IPS DF 4.7 (cell line): ENCODE results near the gene SAGE1.
"Not testable (repeated sequence)": the region's sequence is repeated elsewhere in the genome, so short reads cannot be mapped to it uniquely, and the experiment has no call there.

Experiments used
- DNase-seq: peaks from one replicate; pipeline ENCODE4 v3.0.0-alpha.2; 2013; ENCODE audit warnings: low spot score; ENCODE audit errors: extremely low read depth

SAGE1 gene, protein sequence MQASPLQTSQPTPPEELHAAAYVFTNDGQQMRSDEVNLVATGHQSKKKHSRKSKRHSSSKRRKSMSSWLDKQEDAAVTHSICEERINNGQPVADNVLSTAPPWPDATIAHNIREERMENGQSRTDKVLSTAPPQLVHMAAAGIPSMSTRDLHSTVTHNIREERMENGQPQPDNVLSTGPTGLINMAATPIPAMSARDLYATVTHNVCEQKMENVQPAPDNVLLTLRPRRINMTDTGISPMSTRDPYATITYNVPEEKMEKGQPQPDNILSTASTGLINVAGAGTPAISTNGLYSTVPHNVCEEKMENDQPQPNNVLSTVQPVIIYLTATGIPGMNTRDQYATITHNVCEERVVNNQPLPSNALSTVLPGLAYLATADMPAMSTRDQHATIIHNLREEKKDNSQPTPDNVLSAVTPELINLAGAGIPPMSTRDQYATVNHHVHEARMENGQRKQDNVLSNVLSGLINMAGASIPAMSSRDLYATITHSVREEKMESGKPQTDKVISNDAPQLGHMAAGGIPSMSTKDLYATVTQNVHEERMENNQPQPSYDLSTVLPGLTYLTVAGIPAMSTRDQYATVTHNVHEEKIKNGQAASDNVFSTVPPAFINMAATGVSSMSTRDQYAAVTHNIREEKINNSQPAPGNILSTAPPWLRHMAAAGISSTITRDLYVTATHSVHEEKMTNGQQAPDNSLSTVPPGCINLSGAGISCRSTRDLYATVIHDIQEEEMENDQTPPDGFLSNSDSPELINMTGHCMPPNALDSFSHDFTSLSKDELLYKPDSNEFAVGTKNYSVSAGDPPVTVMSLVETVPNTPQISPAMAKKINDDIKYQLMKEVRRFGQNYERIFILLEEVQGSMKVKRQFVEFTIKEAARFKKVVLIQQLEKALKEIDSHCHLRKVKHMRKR

DNA sequence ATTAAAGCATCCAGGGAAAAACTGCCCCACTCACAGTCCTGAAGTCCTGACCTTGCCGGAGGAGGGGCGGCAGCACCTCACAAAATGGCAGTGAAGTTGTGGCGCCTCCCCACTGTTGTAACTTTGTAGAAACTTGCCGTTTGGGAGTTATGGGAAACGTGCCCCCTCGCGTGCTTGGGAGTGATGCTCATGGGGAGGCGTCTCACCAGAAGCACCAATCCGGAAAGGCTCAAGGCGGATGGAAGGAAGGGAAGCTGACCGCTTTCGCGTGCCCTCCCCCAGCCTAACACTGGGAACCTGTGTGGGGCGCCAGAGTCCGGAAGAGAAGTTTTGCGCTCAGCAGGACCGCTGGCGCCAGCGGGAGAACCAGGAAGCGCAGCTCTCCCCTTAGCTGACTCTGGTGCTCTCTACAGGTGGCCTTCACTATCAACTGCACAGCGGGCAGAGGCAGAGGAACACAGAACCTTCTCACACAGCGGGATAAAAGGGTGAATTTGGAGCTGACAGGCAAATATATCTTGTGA lies at the start of gene SAGE1, which contains the start of gene CT45A10:
TSS of gene SAGE1 (plus strand) at position 423 of the 524 bp plus-strand sequence. CDS start 2,527 bp downstream, outside the sequence.
TSS of gene CT45A10 (minus strand) at position 151 of the 524 bp plus-strand sequence. CDS start 8,100 bp downstream, outside the sequence.
- no peak for DNase-seq

DNA sequence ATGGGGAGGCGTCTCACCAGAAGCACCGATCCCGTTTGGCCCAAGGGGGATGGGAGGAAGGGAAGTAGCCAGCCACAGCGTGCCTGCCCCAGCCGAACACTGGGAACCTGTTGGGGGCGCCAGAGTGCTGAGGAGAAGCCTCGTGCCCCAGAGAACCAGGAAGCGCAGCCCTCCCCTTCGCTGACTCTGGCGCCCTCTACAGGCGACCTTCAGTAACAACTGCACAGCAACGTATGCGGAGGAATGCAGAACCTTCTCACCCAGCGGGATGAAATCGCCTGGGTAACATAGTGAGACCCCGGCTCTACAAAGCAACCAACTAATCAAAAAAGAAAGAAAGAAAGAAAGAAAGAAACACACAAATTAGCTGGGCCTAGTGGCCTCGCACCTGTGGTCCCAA lies 39.1 kb upstream of the SAGE1 start, which contains the start of gene CT45A8:
TSS of gene CT45A8 (minus strand) at position 101 of the 400 bp plus-strand sequence. CDS start 3,755 bp downstream, outside the sequence.
- not testable (repeated sequence) for DNase-seq

DNA sequence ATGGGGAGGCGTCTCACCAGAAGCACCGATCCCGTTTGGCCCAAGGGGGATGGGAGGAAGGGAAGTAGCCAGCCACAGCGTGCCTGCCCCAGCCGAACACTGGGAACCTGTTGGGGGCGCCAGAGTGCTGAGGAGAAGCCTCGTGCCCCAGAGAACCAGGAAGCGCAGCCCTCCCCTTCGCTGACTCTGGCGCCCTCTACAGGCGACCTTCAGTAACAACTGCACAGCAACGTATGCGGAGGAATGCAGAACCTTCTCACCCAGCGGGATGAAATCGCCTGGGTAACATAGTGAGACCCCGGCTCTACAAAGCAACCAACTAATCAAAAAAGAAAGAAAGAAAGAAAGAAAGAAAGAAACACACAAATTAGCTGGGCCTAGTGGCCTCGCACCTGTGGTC lies 21.8 kb upstream of the SAGE1 start, which contains the start of gene CT45A9:
TSS of gene CT45A9 (minus strand) at position 101 of the 400 bp plus-strand sequence. CDS start 3,751 bp downstream, outside the sequence.
- DNase-seq = not testable (repeated sequence)

DNA sequence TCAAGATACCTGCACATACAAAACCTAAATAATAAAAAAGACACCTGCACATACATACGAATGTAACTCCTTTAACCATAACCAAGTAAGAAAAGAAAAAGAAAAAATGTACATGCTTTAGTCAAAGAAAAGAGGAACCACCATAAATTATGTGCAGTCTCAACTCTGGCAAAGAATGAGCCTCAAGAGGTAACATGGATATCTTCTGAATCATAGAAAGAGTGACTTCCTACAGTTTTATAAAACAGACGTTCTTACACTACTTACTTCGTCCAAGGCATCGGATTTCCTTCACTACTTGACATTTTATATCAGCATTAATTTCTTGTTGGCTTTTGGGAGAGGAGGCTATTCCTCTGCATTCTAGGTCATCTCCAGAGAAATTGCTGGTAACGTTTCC lies 10.8 kb upstream of the SAGE1 start:
- DNase-seq = not testable (repeated sequence)

DNA sequence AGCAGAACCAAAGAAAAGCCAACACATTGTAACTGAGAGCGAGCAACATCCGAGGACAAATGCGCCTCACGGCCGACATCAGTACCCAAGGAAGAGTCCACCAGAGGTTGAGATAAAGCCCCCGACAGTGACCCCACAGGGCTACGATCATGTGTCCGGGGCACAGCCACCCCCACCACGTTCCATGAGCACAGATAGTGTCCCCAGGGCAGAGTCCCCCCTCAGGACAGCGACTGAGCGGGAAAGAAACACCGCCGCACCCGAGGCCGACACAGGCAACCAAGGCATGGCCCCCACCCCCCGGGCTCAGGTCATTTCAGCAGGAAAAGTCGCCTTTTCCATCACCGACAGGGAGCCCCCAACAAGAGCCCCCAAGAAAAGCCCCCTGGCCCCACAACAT lies 5.3 kb upstream of the SAGE1 start:
- not testable (repeated sequence) for DNase-seq

DNA sequence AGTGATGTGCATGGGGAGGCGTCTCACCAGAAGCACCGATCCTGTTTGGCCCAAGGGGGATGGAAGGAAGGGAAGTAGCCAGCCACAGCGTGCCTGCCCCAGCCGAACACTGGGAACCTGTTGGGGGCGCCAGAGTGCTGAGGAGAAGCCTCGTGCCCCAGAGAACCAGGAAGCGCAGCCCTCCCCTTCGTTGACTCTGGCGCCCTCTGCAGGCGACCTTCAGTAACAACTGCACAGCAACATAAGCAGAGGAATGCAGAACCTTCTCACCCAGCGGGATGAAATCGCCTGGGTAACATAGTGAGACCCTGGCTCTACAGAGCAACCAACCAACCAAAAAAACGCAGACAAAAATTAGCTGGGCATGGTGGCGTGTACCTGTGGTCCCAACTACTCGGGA lies 4.5 kb upstream of the SAGE1 start:
- not testable (repeated sequence) for DNase-seq

DNA sequence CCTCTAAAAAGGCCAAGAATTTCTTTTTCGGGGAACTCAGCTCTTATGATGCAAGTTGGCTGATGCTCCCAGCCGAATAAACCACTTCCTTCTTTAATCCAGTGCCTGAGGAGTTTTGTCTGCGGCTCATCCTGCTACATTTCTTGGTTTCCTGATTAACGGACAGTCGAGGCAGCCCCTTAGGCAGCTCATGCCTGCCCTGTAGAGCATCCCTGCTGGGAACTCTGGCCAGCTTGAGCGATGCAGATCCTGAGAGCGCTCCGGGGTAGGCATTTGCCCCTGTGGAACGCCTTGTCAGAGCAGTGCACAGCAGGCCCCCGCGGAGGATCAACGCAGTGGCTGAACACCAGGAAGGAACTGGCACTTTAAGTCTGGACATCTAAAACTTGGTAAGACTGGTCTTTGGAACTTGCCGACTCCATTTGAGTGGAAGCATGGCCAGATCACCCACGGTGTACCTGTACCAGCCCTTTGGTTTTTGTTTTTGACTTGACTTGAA lies 3.4 kb upstream of the SAGE1 start:
- DNase-seq = no peak

DNA sequence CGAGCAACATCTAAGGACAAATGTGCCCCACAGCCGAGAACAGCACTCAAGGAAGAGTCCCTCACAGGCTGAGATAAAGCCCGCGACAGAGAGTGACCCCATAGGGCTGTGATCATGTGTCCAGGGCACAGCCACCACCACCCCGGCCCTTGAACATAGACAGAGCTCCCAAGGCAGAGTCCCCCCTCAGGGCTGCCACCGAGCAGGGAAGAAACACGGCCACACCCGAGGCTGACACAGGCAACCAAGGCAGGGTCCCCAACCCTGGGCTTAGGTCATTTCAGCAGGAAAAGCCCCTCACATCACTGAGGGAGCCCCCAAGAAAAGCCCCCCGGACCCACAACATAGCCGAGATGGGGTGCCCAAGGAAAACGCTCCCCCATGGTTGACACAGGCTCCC lies 735 bp upstream of the SAGE1 start:
- DNase-seq = no peak

DNA sequence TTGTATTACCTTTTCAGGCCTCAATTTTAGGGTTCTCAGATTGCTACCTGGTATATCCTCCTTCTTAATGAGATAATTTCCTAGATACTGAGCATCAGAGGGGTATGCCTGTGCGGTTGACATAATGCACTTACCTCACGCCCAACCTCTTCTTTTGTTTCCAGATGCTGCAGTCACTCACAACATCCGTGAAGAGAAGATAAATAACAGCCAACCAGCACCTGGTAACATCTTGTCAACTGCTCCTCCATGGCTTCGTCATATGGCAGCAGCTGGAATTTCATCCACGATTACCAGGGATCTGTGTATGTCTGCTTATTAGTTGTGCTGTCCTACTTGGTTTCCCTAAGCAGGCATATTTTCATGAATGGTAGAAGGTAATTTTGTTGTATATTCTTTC lies 16.7 kb downstream of the SAGE1 start:
- DNase-seq = no peak

DNA sequence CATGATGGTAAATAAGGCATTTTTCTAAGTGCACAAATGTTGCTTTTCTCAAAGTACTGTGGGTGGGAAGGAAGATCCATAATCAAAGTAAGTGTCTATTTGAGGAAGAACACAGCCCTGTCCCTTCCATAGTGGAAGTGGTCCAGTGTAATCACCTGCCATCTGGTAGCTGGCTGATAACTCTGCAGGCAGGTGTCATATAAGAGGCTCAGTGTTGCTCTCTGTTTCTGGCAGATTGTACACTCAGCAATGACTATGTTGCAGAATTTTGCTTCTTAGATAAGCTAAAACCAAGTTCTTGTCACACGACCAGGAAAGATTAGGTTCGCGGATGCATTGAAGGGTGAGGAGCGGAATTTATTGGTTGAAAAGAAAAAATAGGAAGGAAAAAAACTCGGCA lies 20.9 kb downstream of the SAGE1 start:
- DNase-seq = no peak

DNA sequence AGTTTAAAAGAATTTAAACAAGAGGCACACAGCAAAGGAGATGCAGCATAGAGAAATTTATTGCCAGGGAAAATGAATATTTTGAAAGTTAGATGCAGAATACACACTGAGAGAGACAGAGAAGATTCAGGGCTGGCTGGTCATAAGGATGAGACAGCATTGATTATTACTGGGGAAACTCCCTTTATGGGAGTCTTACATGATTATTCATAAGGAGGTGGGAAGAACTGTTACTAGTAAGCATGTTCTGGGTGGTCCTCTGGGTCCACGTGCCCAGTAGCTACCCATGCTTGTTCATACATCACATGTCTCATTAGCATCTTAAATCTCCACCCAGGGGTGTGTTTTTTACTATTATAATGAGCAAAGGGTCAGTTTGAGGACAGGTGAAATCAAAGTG lies 27.0 kb downstream of the SAGE1 start:
- not testable (repeated sequence) for DNase-seq

DNA sequence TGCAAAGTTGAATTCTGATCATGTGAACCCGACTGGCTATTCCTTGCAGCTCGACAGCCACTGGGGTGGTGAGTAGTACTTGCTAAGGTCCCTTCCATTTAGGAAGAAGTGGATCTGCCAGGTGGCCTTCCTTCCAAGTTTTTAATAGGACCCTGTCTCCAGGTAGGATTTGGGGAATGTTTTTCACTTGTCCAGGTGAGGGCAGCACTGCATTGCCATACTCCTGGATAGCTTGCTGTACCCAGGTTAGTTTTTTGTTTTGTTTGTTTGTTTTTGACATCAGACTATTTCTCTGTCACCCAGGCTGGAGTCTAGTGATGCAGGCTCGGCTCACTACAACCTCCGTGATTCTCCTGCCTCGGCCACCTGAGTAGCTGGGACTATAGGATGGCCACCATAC lies 29.8 kb downstream of the SAGE1 start:
- DNase-seq = no peak

DNA sequence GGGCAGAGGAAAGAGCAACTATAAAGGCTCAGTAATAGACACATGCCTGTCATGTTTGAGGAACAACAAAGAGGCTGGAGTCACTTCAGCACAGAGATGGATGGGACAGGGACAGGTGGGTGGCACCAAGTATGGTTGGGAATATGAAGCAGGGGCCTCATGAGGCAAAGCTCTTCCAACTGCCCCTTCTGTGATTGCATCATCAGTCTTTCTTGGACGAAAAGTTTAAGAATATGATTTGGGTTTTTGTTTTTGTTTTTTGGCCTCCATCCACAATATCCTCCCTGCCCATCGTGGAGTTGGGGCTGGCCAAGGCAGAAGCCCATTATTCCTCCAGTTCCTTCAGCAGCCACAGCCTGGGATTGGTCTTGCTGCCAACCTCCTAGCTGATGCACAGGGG lies 34.4 kb downstream of the SAGE1 start:
- DNase-seq = no peak

DNA sequence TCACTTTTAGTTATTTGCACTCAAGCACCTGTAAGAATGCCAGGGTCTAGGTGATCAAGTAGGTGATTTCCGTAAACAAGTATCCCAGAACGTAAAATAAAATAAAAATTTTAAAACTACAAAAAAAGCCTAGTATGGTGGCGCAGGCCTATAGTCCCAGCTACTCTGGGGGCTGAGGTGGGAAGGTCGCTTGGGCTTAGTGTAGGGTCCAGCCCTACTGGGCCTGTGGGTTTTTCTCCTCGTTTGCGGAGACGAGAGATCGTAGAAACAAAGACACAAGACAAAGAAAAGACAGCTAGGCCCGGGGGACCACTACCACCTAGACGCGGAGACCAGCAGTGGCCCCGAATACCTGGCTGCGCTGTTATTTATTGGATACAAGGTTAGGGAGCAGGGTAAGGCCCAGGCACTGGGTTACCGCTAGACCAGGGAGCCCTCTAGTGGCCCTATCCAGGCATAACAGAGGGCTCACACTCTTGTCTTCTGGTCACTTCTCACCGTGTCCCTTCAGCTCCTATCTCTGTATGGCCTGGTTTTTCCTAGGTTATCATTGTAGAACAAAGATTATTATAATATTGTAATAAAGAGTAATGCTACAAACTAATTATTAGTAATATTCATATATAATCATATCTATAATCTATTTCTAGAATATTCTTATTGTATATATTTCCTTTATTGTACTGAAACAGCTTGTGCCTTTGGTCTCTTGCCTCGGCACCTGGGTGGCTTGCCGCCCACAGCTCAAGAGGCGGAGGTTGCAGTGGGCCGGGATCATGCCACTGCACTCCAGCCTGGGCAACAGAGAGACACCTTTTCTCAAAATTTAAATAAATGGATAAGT lies 38.4 kb downstream of the SAGE1 start:
- DNase-seq = no peak

DNA sequence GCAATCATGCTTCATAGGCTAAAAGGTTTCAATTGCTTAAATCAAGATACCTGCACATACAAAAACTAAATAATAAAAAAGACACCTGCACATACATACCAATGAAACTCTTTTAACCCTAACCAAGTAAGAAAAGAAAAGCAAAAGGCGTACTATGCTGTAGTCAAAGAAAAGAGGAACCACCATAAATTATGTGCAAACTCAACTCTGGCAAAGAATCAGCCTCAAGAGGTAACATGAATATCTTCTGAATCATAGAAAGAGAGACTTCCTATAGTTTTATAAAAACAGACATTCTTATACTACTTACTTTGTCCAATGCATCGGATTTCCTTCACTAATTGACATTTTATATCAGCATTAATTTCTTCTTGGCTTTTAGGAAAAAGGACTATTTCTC lies 51.0 kb downstream of the SAGE1 start:
- no peak for DNase-seq

DNA sequence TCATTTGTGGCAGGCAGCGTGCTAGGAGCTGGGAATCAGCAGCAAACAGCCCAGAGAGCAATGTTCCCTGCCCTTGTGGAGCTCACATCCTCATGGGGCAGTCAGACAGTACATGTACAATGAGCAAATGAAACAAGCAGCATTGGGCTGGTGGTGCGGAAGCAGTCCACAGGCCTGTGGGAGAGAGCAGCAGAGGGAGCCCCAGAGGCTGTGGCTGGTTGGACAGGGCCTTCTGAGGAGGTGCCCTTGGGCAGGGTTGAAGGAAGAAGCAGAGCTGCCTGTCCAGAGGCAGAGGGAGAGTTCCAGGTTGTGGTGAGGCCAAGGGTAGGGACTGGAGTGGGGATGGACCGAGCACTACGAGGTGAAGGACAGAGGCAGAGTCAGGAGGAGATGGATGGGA lies 57.8 kb downstream of the SAGE1 start:
- no peak for DNase-seq
